ENCODE measurements around the gene SH2D5. TPM values are rescaled to one million over a fixed set of nuclear protein-coding genes. Genes with fewer than 3 reads are reported as not detected.

Gene SH2D5
- total RNA-seq, 1 donor from 2014 or later, result 5.9 TPM

DNA sequence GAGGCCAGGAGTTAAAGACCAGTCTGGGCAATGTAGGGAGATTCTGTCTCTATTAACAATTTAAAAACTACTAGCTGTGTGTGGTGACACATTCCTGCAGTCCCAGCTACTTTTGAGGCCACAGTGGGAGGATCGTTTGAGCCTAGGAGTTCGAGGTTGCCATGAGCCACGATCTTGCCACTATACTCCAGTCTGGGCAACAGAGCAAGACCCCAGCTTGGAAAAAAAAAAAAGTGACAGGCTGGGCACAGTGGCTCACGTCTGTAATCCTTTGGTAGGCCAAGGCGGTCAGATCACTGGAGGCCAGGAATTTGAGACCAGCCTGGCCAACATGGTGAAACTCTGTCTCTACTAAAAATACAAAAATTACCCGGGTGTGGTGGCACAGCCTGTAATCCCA, 27.8 kb upstream of the SH2D5 start:
- H3K27ac Mint-ChIP-seq (ENCODE audit: unreplicated experiment), result no peak overlapping the region
- H3K4me1 ChIP-seq (ENCODE audit: insufficient read depth, low read length), result no peaks in the 10 kb centered on the region
- no peaks in the 10 kb centered on the region for H3K27me3 ChIP-seq (ENCODE audit: insufficient read depth, low read length)
- H2AFZ ChIP-seq (ENCODE audit: low read depth, low read length), result no peak overlapping the region
- no peak overlapping the region for H3K9ac ChIP-seq (ENCODE audit: low read length)
- H3K4me3 Mint-ChIP-seq (ENCODE audit: unreplicated experiment), result no peak overlapping the region
- FAIRE-seq, result no peak
- H3K9me3 Mint-ChIP-seq (ENCODE audit: unreplicated experiment), result no peaks in the 10 kb centered on the region
- H3K4me1 Mint-ChIP-seq (ENCODE audit: low read depth, unreplicated experiment), result no peaks in the 10 kb centered on the region
- no peak overlapping the region for H3K27ac ChIP-seq (ENCODE audit: low read depth, low read length)
- H3K36me3 ChIP-seq (ENCODE audit: insufficient read depth, low read length), result peaks cover 63% of the 10 kb centered on the region
- DNase-seq (ENCODE audit: low read depth), result no peak
- H3K9me3 ChIP-seq (ENCODE audit: insufficient read depth, low read depth, low read length), result no peaks in the 10 kb centered on the region
- H3K36me3 Mint-ChIP-seq (ENCODE audit: low read depth, unreplicated experiment), result peaks cover 23% of the 10 kb centered on the region
- peaks cover 5% of the 10 kb centered on the region for H3K79me2 ChIP-seq (ENCODE audit: insufficient read depth, low read length)
- H3K4me2 ChIP-seq (ENCODE audit: low read length), result no peak overlapping the region
- peaks cover 19% of the 10 kb centered on the region for H4K20me1 ChIP-seq (ENCODE audit: insufficient read depth, low read length)
- no peak overlapping the region for H3K4me3 ChIP-seq (ENCODE audit: insufficient read depth, low read depth, low read length)
- no peak for TF ChIP-seq EZH2 (IDR thresholded peaks at IDR 0.05; ENCODE audit: insufficient read depth, low read length)
- TF ChIP-seq, protein P1, sequence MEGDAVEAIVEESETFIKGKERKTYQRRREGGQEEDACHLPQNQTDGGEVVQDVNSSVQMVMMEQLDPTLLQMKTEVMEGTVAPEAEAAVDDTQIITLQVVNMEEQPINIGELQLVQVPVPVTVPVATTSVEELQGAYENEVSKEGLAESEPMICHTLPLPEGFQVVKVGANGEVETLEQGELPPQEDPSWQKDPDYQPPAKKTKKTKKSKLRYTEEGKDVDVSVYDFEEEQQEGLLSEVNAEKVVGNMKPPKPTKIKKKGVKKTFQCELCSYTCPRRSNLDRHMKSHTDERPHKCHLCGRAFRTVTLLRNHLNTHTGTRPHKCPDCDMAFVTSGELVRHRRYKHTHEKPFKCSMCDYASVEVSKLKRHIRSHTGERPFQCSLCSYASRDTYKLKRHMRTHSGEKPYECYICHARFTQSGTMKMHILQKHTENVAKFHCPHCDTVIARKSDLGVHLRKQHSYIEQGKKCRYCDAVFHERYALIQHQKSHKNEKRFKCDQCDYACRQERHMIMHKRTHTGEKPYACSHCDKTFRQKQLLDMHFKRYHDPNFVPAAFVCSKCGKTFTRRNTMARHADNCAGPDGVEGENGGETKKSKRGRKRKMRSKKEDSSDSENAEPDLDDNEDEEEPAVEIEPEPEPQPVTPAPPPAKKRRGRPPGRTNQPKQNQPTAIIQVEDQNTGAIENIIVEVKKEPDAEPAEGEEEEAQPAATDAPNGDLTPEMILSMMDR (IDR thresholded peaks at IDR 0.05; ENCODE audit: insufficient read depth, low read depth, low read length), result no peak
- no peaks in the 10 kb centered on the region for H3K27me3 Mint-ChIP-seq (ENCODE audit: low read depth, unreplicated experiment)

DNA sequence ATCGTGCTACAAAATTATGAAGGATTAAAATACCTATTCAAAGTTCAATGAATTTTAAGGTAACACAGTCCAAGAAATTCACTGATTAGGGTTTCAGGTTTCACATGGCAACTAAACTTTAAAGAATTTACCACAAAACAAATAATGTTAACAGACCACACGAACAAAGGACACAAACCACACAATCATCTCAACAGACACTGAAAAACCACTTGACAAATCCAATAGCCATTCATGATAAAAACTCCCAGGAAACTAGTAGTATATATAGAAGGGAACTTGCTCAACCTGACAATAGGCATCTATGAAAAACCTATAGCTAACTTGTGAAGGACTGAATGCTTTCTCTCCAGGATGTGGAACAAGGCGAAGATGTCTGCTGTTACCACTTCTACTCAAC, 21.1 kb upstream of the SH2D5 start:
- no peak overlapping the region for H3K4me3 ChIP-seq (ENCODE audit: insufficient read depth, low read depth, low read length)
- Mint-ChIP-seq H3K36me3 (ENCODE audit: low read depth, unreplicated experiment) (peaks cover 16% of the 10 kb centered on the region), H3K9me3 (ENCODE audit: unreplicated experiment) (no peaks in the 10 kb centered on the region), H3K27ac (ENCODE audit: unreplicated experiment) (no peak overlapping the region), H3K4me3 (ENCODE audit: unreplicated experiment) (no peak overlapping the region), H3K27me3 (ENCODE audit: low read depth, unreplicated experiment) (no peaks in the 10 kb centered on the region), H3K4me1 (ENCODE audit: low read depth, unreplicated experiment) (peaks cover 7% of the 10 kb centered on the region)
- peaks cover 42% of the 10 kb centered on the region for H4K20me1 ChIP-seq (ENCODE audit: insufficient read depth, low read length)
- H3K36me3 ChIP-seq (ENCODE audit: insufficient read depth, low read length), result peaks cover 35% of the 10 kb centered on the region
- peak; percentile 71 for FAIRE-seq
- H3K4me2 ChIP-seq (ENCODE audit: low read length), result no peak overlapping the region
- peak; percentile 65 for DNase-seq (ENCODE audit: low read depth)
- H3K79me2 ChIP-seq (ENCODE audit: insufficient read depth, low read length), result peaks cover 28% of the 10 kb centered on the region
- no peaks in the 10 kb centered on the region for H3K4me1 ChIP-seq (ENCODE audit: insufficient read depth, low read length)
- no peak for TF ChIP-seq EZH2 (IDR thresholded peaks at IDR 0.05; ENCODE audit: insufficient read depth, low read length)
- TF ChIP-seq, protein P1 (IDR thresholded peaks at IDR 0.05; ENCODE audit: insufficient read depth, low read depth, low read length), result no peak
- no peaks in the 10 kb centered on the region for H3K9me3 ChIP-seq (ENCODE audit: insufficient read depth, low read depth, low read length)
- H3K27ac ChIP-seq (ENCODE audit: low read depth, low read length), result no peak overlapping the region
- H3K9ac ChIP-seq (ENCODE audit: low read length), result no peak overlapping the region
- H3K27me3 ChIP-seq (ENCODE audit: insufficient read depth, low read length), result no peaks in the 10 kb centered on the region
- no peak overlapping the region for H2AFZ ChIP-seq (ENCODE audit: low read depth, low read length)

DNA sequence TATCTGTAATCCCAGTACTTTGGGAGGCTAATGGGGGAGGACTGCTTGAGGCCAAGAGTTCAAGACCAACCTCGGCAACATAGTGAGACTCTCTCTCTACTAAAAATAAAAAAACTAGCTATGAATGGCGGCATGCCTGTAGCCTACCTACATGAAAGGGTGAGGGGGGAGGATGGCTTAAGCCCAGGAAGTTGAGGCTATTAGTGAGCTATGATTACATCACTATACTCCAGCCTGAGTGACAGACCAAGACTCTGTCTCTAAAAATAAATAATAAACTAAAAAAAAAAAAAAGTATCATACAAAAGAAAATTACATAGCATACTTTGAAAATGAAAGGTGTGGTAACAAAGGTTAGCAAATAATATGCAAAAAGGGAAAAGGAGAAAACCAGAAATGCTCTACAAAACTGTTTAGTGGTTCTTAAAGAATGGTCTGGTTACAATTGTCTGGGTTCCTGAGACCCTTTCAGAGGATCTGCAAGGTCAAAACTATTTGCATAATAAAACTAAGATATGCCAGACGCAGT, 19.0 kb upstream of the SH2D5 start:
- Histone ChIP-seq H3K4me1 (ENCODE audit: insufficient read depth, low read length) (no peaks in the 10 kb centered on the region), H3K36me3 (ENCODE audit: insufficient read depth, low read length) (peaks cover 50% of the 10 kb centered on the region), H3K4me3 (ENCODE audit: insufficient read depth, low read depth, low read length) (no peak overlapping the region), H3K79me2 (ENCODE audit: insufficient read depth, low read length) (peaks cover 28% of the 10 kb centered on the region), H3K9ac (ENCODE audit: low read length) (no peak overlapping the region), H3K27ac (ENCODE audit: low read depth, low read length) (no peak overlapping the region), H4K20me1 (ENCODE audit: insufficient read depth, low read length) (peaks cover 49% of the 10 kb centered on the region), H3K27me3 (ENCODE audit: insufficient read depth, low read length) (no peaks in the 10 kb centered on the region), H3K4me2 (ENCODE audit: low read length) (no peak overlapping the region), H3K9me3 (ENCODE audit: insufficient read depth, low read depth, low read length) (no peaks in the 10 kb centered on the region), H2AFZ (ENCODE audit: low read depth, low read length) (no peak overlapping the region)
- DNase-seq (ENCODE audit: low read depth) (no peak), FAIRE-seq (no peak)
- H3K36me3 Mint-ChIP-seq (ENCODE audit: low read depth, unreplicated experiment), result peaks cover 14% of the 10 kb centered on the region
- H3K4me1 Mint-ChIP-seq (ENCODE audit: low read depth, unreplicated experiment), result peaks cover 7% of the 10 kb centered on the region
- H3K27ac Mint-ChIP-seq (ENCODE audit: unreplicated experiment), result no peak overlapping the region
- TF ChIP-seq, protein P1 (IDR thresholded peaks at IDR 0.05; ENCODE audit: insufficient read depth, low read depth, low read length), result no peak
- no peak for TF ChIP-seq EZH2 (IDR thresholded peaks at IDR 0.05; ENCODE audit: insufficient read depth, low read length)
- no peaks in the 10 kb centered on the region for H3K9me3 Mint-ChIP-seq (ENCODE audit: unreplicated experiment)
- H3K4me3 Mint-ChIP-seq (ENCODE audit: unreplicated experiment), result no peak overlapping the region
- H3K27me3 Mint-ChIP-seq (ENCODE audit: low read depth, unreplicated experiment), result no peaks in the 10 kb centered on the region
